Mammary epithelial cell (primary cell): ENCODE measurements around the gene SAP30.

Experiments used
- EZH2 ChIP-seq: IDR thresholded peaks from 2 replicates; pipeline ENCODE4 v1.6.1; 2012; ENCODE audit warnings: low read length, inconsistent platforms, borderline replicate concordance
- TF ChIP-seq, protein P1 (sequence below), 2 donors: IDR thresholded peaks in 1 of 2; conservative IDR thresholded peaks in 1 of 2; 2 replicates each; pipeline ENCODE4 v1.5.1; 2011 to 2012; ENCODE audit warnings: inconsistent platforms in 2 of 2, low read length in 2 of 2, mild to moderate bottlenecking in 2 of 2, control low read depth in 1 of 2, low read depth in 1 of 2; ENCODE audit not compliant: insufficient read depth in 1 of 2; ENCODE audit errors: extremely low read depth in 1 of 2

DNA sequence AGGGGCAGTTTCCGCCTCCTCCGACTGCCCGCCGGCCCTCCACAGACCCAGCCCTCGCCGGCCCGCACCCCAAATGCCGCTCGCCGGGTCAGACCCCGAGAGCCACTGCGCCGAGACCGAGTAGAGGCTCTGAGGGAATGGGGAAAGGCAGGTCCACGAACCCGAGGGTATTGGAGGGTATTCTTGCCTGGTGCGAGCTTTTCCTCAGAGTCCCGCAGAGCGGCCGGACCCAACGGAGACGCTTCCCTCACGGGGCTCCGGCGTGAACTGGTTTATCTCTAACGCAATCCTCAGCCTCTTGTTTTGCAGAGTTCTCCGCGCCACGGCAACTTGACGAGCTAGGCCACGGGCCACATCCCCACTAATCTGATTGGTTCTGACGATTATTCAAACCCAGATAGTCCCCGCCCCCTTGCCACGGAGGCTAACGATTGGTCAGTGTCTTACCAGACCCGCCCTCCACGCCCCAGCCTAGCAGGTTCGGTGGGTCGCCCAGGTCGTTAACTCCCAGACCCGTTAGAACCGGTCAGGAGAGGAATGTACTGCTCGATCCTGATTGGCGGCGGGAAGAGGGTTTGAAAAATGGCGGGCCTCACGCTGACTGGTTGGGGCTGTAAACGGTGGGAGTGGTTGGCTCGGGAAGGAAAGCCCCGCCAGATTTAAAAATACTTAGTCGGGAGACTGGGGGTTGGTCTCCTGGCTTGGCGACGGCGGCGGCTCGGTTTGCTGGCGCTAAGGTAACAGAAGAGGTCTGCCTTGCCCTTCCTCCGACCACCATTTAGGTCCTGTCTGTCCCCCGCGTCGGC lies 36.5 kb upstream of the SAP30 start, which contains the start of gene HMGB2:
- TF ChIP-seq, protein P1, sequence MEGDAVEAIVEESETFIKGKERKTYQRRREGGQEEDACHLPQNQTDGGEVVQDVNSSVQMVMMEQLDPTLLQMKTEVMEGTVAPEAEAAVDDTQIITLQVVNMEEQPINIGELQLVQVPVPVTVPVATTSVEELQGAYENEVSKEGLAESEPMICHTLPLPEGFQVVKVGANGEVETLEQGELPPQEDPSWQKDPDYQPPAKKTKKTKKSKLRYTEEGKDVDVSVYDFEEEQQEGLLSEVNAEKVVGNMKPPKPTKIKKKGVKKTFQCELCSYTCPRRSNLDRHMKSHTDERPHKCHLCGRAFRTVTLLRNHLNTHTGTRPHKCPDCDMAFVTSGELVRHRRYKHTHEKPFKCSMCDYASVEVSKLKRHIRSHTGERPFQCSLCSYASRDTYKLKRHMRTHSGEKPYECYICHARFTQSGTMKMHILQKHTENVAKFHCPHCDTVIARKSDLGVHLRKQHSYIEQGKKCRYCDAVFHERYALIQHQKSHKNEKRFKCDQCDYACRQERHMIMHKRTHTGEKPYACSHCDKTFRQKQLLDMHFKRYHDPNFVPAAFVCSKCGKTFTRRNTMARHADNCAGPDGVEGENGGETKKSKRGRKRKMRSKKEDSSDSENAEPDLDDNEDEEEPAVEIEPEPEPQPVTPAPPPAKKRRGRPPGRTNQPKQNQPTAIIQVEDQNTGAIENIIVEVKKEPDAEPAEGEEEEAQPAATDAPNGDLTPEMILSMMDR (conservative IDR thresholded peaks at IDR 0.05 in 1 of 2, IDR thresholded peaks at IDR 0.05 in 1 of 2; ENCODE audit: extremely low read depth in 1 of 2, insufficient read depth in 1 of 2, low read depth in 1 of 2, low read length in 2 of 2), result no peak
- TF ChIP-seq EZH2, result no peak
